Measurements from ENCODE around the gene CWF19L1. TPM values are rescaled to one million over a fixed set of nuclear protein-coding genes. Genes with fewer than 3 reads are reported as not detected.
A peak's percentile ranks its signal among the peaks of the same experiment; 100 is the strongest.

CWF19L1 gene
- total RNA-seq, 1 experiment from 2014 or later, result 28.1 TPM

DNA sequence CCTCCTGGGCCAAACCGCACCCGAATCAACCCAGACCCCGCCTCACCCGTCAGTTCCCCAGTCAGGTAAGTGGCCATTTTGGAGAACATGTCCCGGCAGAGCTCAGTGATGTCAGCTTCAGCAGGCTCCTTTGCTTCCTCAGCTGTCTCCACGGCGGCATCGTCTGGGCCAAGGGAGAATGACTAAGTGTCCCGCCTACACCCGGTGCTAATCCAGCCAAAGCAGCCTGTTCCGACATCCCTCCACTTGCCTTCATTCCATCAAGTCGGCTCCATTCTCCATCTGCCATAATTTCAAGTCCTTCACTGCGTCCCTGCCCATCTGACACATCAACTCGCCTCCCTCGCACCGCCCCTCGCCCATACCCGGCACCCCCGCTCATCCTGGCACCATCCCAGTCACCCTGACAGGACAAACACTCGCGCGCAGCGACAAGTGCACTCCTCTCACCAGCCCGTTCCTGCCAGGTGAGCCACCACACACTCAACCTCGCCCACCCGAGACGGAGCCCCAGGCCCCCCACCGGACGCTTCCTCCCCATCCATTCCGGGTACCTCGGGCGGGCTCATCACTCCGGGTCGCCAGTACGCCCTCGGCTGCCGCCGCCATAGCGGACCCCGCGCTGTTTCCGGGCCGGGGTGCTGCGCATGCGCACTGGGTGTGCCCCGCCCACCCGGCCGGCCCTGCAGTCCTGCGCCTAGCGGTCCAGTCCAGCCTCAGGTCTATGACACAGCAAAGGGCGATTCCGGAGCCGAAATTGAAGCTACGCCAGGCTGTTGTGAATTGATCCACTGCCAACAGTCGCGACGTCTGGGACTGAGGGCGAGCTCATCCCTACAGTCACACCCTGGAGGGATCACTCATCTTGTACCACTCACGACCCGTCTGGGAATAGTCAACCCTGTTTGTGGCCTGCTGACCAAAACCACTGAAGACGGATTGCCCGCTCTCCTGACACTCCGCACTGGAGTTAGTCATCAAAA is 18.9 kb upstream of the CWF19L1 start, which contains the start of gene BLOC1S2 (continued):
- TF ChIP-seq, protein P1, sequence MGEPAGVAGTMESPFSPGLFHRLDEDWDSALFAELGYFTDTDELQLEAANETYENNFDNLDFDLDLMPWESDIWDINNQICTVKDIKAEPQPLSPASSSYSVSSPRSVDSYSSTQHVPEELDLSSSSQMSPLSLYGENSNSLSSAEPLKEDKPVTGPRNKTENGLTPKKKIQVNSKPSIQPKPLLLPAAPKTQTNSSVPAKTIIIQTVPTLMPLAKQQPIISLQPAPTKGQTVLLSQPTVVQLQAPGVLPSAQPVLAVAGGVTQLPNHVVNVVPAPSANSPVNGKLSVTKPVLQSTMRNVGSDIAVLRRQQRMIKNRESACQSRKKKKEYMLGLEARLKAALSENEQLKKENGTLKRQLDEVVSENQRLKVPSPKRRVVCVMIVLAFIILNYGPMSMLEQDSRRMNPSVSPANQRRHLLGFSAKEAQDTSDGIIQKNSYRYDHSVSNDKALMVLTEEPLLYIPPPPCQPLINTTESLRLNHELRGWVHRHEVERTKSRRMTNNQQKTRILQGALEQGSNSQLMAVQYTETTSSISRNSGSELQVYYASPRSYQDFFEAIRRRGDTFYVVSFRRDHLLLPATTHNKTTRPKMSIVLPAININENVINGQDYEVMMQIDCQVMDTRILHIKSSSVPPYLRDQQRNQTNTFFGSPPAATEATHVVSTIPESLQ (CRISPR knock-in tag; IDR thresholded peaks at IDR 0.05), result no peak
- TF ChIP-seq JUN (CRISPR knock-in tag; IDR thresholded peaks at IDR 0.05), result 0 out of 2 replicates have a peak, but pooled peaks have one; percentile 68
- TF ChIP-seq OVOL2 (CRISPR knock-in tag; IDR thresholded peaks at IDR 0.05; ENCODE audit: borderline replicate concordance), result no peak
- TF ChIP-seq, protein P2, sequence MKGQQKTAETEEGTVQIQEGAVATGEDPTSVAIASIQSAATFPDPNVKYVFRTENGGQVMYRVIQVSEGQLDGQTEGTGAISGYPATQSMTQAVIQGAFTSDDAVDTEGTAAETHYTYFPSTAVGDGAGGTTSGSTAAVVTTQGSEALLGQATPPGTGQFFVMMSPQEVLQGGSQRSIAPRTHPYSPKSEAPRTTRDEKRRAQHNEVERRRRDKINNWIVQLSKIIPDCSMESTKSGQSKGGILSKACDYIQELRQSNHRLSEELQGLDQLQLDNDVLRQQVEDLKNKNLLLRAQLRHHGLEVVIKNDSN (CRISPR knock-in tag; IDR thresholded peaks at IDR 0.05), result 0 out of 2 replicates have a peak, but pooled peaks have one; percentile 46
- TF ChIP-seq TP53 (CRISPR knock-in tag; IDR thresholded peaks at IDR 0.05), result no peak
- TF ChIP-seq, protein P3, sequence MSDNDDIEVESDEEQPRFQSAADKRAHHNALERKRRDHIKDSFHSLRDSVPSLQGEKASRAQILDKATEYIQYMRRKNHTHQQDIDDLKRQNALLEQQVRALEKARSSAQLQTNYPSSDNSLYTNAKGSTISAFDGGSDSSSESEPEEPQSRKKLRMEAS (CRISPR knock-in tag; IDR thresholded peaks at IDR 0.05), result peak; percentile 87
- TF ChIP-seq NFE2L1 (CRISPR knock-in tag; IDR thresholded peaks at IDR 0.05), result no peak
- TF ChIP-seq, protein P4, sequence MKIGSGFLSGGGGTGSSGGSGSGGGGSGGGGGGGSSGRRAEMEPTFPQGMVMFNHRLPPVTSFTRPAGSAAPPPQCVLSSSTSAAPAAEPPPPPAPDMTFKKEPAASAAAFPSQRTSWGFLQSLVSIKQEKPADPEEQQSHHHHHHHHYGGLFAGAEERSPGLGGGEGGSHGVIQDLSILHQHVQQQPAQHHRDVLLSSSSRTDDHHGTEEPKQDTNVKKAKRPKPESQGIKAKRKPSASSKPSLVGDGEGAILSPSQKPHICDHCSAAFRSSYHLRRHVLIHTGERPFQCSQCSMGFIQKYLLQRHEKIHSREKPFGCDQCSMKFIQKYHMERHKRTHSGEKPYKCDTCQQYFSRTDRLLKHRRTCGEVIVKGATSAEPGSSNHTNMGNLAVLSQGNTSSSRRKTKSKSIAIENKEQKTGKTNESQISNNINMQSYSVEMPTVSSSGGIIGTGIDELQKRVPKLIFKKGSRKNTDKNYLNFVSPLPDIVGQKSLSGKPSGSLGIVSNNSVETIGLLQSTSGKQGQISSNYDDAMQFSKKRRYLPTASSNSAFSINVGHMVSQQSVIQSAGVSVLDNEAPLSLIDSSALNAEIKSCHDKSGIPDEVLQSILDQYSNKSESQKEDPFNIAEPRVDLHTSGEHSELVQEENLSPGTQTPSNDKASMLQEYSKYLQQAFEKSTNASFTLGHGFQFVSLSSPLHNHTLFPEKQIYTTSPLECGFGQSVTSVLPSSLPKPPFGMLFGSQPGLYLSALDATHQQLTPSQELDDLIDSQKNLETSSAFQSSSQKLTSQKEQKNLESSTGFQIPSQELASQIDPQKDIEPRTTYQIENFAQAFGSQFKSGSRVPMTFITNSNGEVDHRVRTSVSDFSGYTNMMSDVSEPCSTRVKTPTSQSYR (CRISPR knock-in tag; IDR thresholded peaks at IDR 0.05), result peak; percentile 25; the same call in 1 of the 2 replicates
- TF ChIP-seq TEAD4 (CRISPR knock-in tag; IDR thresholded peaks at IDR 0.05), result 0 out of 2 replicates have a peak, but pooled peaks have one; percentile 20
- TF ChIP-seq ZNF532 (CRISPR knock-in tag; IDR thresholded peaks at IDR 0.05; ENCODE audit: borderline replicate concordance), result no peak
- peak; percentile 57; the same call in 1 of the 2 replicates for TF ChIP-seq FOXK1 (CRISPR knock-in tag; IDR thresholded peaks at IDR 0.05)
- TF ChIP-seq ZNF232 (CRISPR knock-in tag; IDR thresholded peaks at IDR 0.05), result no peak; the same call in 1 of the 2 replicates
- TF ChIP-seq ETV6 (CRISPR knock-in tag; IDR thresholded peaks at IDR 0.05), result peak; percentile 81
- no peak for TF ChIP-seq NR3C1 (CRISPR knock-in tag; conservative IDR thresholded peaks at IDR 0.05; ENCODE audit: low read depth)
- no peak for TF ChIP-seq EMX1 (CRISPR knock-in tag; IDR thresholded peaks at IDR 0.05)
- no peak for TF ChIP-seq SOX15 (CRISPR knock-in tag; IDR thresholded peaks at IDR 0.05)
- TF ChIP-seq ARID4B (CRISPR knock-in tag; IDR thresholded peaks at IDR 0.05; ENCODE audit: borderline replicate concordance), result peak; percentile 96; the same call in 1 of the 2 replicates
- TF ChIP-seq TCF7 (CRISPR knock-in tag; IDR thresholded peaks at IDR 0.05; ENCODE audit: low read depth), result no peak
- TF ChIP-seq USF2 (CRISPR knock-in tag; IDR thresholded peaks at IDR 0.05), result no peak
- 0 out of 2 replicates have a peak, but pooled peaks have one; percentile 32 for TF ChIP-seq ZBTB21 (CRISPR knock-in tag; IDR thresholded peaks at IDR 0.05; ENCODE audit: borderline replicate concordance)
